Esophagus squamous epithelium (tissue), 5 donors: Measurements from ENCODE around the gene PARVG. TPM values are rescaled to one million over a fixed set of nuclear protein-coding genes. Genes with fewer than 3 reads are reported as not detected.

Experiments used
- DNase-seq: peaks from one replicate; lab custom pipeline; 2025; lab: John Stamatoyannopoulos, UW
- H3K27ac ChIP-seq, 4 donors: fragments of 200-600 bp; sonication (generic); one replicate each; pipeline ENCODE4 v1.5.1; 2016 to 2019; ENCODE audit warnings: mild to moderate bottlenecking in 1 of 4
- H3K27me3 ChIP-seq, 4 donors: fragments of 200-600 bp; sonication (generic); 1 replicate in 3 of 4; 2 replicates in 1 of 4; pipeline versions ENCODE4 v1.5.1 to v1.6.0; 2017 to 2021; ENCODE audit warnings: antibody characterized with exemption in 1 of 4
- H3K36me3 ChIP-seq, 3 donors: fragments of 200-600 bp; sonication (generic); one replicate each; pipeline ENCODE4 v1.5.1; 2016 to 2019
- H3K4me1 ChIP-seq, 3 donors: fragments of 200-600 bp; sonication (generic); one replicate each; pipeline ENCODE4 v1.5.1; 2017 to 2019
- H3K4me3 ChIP-seq, 4 donors: fragments of 200-600 bp; sonication (generic); 1 replicate in 3 of 4; 2 replicates in 1 of 4; pipeline ENCODE4 v1.5.1; 2016 to 2019; ENCODE audit warnings: mild to moderate bottlenecking in 2 of 4, moderate library complexity in 1 of 4
- H3K9me3 ChIP-seq, 3 donors: fragments of 200-600 bp; sonication (generic); one replicate each; pipeline ENCODE4 v1.5.1; 2016 to 2019
- POLR2A ChIP-seq, 4 donors: fragments of 450-650 bp; IDR thresholded peaks; one replicate each; pipeline ENCODE4 v1.6.1; 2017; ENCODE audit warnings: antibody characterized with exemption in 4 of 4, mild to moderate bottlenecking in 4 of 4, moderate library complexity in 3 of 4
- WGBS, 2 donors: methylation state at CpG; one replicate each; pipeline ENCODE4 v1.1.5; 2018; 5-methylcytosine and 5-hydroxymethylcytosine counted together
- intact Hi-C: fragments of 100-400 bp; cut with DNase I; formaldehyde crosslinking; loops from one replicate; pipeline ENCODE4 v1.15.0; 2022
- total RNA-seq, 4 donors: library from RNA; depleted of rRNA; stranded (reverse); fragments of >200 nt; gene quantifications; one replicate each; pipeline ENCODE4 v1.1.0, GENCODE V29; 2016
- TF ChIP-seq, protein P1 (sequence below), 6 experiments: fragments of 450-650 bp in 4 of 6; fragments of 200-600 bp in 2 of 6; sonication (generic) in 2 of 6; IDR thresholded peaks; one replicate each; pipeline ENCODE4 v1.5.1; 2016 to 2019; ENCODE audit warnings: antibody characterized with exemption in 6 of 6, mild to moderate bottlenecking in 4 of 6, moderate library complexity in 4 of 6
- donor health status: DM: yes; HTN: yes; CAD: no.

Gene PARVG
- total RNA-seq, 4 donors from 2014 or later: 0.42 to 26.1 (median 2.2) TPM

DNA sequence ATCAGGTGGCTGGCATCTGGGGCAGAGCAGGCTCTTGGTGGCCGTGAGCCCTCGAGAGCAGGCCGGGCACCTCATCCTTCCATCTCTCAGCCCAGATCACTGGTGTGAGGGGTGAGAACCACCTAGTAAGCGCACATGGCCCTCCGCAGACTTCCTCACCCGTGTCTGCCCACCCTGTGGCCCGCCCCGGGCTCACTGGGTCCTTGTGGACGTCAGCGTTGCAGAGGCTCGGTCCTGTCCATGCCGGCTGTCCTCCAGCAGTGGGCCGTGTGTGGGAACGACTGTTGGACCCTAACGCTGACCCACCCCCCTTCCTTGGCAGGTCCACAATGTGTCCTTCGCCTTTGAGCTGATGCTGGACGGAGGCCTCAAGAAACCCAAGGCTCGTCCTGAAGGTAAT is 17.2 kb upstream of the PARVG start:
- Histone ChIP-seq H3K27ac (no peak overlapping the region), H3K36me3 (peaks cover 0 to 28% (median 3%) of the 10 kb centered on the region in 3 donors), H3K4me1 (peaks cover 0 to 19% (median 0%) of the 10 kb centered on the region in 3 donors), H3K27me3 (peaks cover 0 to 14% (median 0%) of the 10 kb centered on the region in 4 donors), H3K4me3 (no peak overlapping the region), H3K9me3 (no peaks in the 10 kb centered on the region)
- DNase-seq: no peak
- TF ChIP-seq POLR2A (IDR thresholded peaks at IDR 0.05): no peak
- TF ChIP-seq, protein P1, sequence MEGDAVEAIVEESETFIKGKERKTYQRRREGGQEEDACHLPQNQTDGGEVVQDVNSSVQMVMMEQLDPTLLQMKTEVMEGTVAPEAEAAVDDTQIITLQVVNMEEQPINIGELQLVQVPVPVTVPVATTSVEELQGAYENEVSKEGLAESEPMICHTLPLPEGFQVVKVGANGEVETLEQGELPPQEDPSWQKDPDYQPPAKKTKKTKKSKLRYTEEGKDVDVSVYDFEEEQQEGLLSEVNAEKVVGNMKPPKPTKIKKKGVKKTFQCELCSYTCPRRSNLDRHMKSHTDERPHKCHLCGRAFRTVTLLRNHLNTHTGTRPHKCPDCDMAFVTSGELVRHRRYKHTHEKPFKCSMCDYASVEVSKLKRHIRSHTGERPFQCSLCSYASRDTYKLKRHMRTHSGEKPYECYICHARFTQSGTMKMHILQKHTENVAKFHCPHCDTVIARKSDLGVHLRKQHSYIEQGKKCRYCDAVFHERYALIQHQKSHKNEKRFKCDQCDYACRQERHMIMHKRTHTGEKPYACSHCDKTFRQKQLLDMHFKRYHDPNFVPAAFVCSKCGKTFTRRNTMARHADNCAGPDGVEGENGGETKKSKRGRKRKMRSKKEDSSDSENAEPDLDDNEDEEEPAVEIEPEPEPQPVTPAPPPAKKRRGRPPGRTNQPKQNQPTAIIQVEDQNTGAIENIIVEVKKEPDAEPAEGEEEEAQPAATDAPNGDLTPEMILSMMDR (IDR thresholded peaks at IDR 0.05): no peak
- intact Hi-C loops: no loop called here
- 94% methylated on average over 7 to 8 of the region's 18 CpGs for WGBS, 2 donors

DNA sequence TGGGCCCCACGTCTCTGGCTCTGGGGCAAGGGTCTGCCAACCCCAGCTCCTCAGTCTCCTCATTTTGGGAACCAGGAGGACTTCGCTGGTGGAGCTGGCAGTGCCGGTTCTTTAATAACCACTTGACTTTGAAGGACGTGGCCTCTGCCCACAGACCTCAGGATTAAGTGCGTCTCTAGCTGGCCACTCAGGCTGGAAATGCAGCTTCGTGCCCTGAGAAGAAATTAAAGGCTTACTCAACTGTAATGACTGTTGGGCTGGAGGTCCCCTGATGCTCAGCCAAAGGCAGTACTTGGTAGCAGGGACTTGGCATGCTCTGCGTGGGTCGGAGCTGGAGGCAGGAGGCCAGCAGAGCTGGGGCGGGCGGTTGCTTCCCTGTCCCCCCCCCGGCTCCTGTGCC is 16.7 kb upstream of the PARVG start:
- intact Hi-C loops: no loop called here
- WGBS, 2 donors: 66% methylated on average over 4 to 7 of the region's 11 CpGs
- H3K36me3 ChIP-seq: peaks cover 0 to 33% (median 3%) of the 10 kb centered on the region in 3 donors
- DNase-seq: no peak
- peaks cover 0 to 14% (median 0%) of the 10 kb centered on the region in 4 donors for H3K27me3 ChIP-seq
- peaks cover 0 to 14% (median 0%) of the 10 kb centered on the region in 3 donors for H3K4me1 ChIP-seq
- H3K9me3 ChIP-seq: no peaks in the 10 kb centered on the region
- TF ChIP-seq POLR2A (IDR thresholded peaks at IDR 0.05): no peak
- TF ChIP-seq, protein P1 (IDR thresholded peaks at IDR 0.05): no peak
- H3K4me3 ChIP-seq: no peak overlapping the region
- H3K27ac ChIP-seq: no peak overlapping the region

DNA sequence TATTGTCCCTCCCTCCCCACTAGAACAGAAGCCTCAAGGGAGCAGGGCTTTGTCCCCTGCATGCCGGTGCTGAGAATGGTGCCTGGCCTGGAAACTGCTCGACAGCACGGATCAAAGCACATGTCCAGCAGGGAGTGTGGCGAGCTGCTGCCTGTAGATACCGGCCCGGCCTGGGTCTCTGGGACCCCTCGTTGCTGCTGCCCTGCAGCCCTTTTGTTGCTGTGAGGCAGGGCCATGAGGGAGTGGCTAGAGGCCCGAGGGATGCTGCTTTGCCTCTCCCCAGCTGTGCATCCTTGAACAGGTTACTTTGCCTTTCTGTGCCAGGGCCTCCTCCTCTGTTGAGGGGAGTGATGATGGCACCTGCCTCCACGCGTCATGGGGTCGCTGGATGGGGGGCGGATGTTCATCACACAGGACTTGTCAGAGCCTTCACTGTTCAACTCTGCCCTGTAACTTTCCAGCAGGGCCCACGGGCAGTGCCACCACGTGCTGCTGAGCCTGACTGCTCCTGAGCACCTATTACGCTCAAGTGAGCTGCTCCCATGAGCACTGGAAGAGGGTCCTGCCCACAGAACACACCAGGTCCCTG is 15.3 kb upstream of the PARVG start:
- WGBS, 2 donors: 84 to 92% methylated on average over 4 to 8 of the region's 15 CpGs
- TF ChIP-seq, protein P1 (IDR thresholded peaks at IDR 0.05): no peak
- peaks cover 0 to 1% (median 0%) of the 10 kb centered on the region in 3 donors for H3K4me1 ChIP-seq
- no peak overlapping the region for H3K4me3 ChIP-seq
- peaks cover 0 to 38% (median 3%) of the 10 kb centered on the region in 3 donors for H3K36me3 ChIP-seq
- no peak for DNase-seq
- no peaks in the 10 kb centered on the region for H3K9me3 ChIP-seq
- peaks cover 0 to 12% (median 0%) of the 10 kb centered on the region in 4 donors for H3K27me3 ChIP-seq
- intact Hi-C loops: no loop called here
- no peak overlapping the region for H3K27ac ChIP-seq

DNA sequence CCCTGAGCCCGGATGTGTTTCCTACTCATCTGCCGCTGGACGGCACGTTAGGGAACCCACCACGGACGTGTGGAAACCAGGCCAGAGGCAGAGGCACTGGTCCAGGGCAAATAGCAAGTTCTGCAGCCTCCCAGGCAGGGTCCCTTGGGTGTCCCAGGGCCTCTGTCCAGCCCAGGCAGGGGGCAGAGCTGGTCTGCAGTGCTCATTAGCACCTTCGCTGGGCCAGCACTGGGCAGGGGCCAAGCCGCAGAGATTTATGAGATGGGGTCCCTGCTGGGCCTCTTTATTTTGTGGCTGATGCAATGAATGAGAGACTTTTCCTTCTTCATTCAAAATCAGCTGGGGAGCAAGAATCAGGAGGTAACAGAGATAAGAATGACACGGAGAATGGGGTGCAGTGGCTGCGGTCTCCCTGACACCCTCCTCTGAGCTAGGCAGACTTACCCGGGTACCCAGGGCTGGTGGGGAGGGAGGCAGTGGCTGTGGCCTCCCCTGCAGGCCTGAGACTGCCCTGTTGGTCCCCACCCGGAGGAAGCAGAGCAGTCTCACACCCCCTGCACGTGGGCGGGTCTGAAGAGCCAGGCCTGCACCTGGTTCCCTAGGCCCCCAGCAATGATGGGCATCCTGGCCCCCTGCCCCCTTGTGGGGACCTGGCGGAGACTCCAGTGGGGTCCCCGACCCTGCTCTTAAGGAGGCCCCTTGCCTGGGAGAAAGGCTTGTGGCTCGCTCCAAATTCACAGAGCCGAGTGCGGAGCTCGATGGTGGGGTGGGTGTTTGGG is 14.0 kb upstream of the PARVG start:
- WGBS, 2 donors: 78 to 100% methylated on average over 1 to 3 of the region's 20 CpGs
- intact Hi-C loops: no loop called here
- H3K9me3 ChIP-seq: no peaks in the 10 kb centered on the region
- no peak for DNase-seq
- no peak overlapping the region for H3K4me3 ChIP-seq
- no peaks in the 10 kb centered on the region for H3K4me1 ChIP-seq
- H3K36me3 ChIP-seq: peaks cover 0 to 38% (median 3%) of the 10 kb centered on the region in 3 donors
- H3K27ac ChIP-seq: no peak overlapping the region
- no peak for TF ChIP-seq POLR2A (IDR thresholded peaks at IDR 0.05)
- TF ChIP-seq, protein P1 (IDR thresholded peaks at IDR 0.05): no peak
- peaks cover 0 to 16% (median 0%) of the 10 kb centered on the region in 4 donors for H3K27me3 ChIP-seq

DNA sequence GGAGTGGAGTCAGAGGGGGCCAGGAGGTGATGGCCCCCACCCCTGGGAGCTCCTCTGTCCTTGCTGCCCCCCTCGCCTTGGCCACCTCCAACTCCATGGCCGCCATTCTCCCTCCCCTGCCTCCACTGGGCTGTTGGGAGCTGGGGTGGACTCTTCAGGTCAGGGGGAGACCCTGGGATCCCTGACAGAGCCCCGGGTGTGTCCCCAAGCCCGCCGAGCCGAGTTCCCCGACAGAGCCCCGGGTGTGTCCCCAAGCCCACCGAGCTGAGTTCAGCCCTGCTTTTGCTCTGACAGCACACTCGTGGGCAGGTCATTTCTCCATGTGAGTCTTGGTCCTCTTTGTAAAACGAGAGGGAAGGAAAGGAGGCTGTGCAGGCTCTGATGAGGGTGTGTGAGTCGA is 13.2 kb upstream of the PARVG start:
- no peak for TF ChIP-seq POLR2A (IDR thresholded peaks at IDR 0.05)
- TF ChIP-seq, protein P1 (IDR thresholded peaks at IDR 0.05): no peak
- intact Hi-C loops: no loop called here
- WGBS, 2 donors: 57% methylated on average over 1 of the region's 12 CpGs; no CpG with 5 or more reads in 1 of the 2 donors

More for the DNA sequence above, 13.2 kb upstream of the PARVG start:
- H3K9me3 ChIP-seq: no peaks in the 10 kb centered on the region
- peaks cover 0 to 19% (median 0%) of the 10 kb centered on the region in 4 donors for H3K27me3 ChIP-seq
- H3K36me3 ChIP-seq: peaks cover 0 to 38% (median 3%) of the 10 kb centered on the region in 3 donors
- DNase-seq: no peak
- no peak overlapping the region for H3K27ac ChIP-seq
- no peak overlapping the region for H3K4me3 ChIP-seq
- peaks cover 0 to 3% (median 0%) of the 10 kb centered on the region in 3 donors for H3K4me1 ChIP-seq
